ENCODE data around the gene IL1RN. TPM values are rescaled to one million over a fixed set of nuclear protein-coding genes. Genes with fewer than 3 reads are reported as not detected.

The IL1RN gene
- total RNA-seq, 1 donor, result not detected

GRCh38 chr2:113131352-113132185 is 4.2 kb downstream of the IL1RN start:
- Histone ChIP-seq H4K20me1 (ENCODE audit: insufficient read depth, low read length) (no peaks in the 10 kb centered on the region), H3K27me3 (ENCODE audit: insufficient read depth, low read length) (peaks cover 9% of the 10 kb centered on the region), H2AFZ (ENCODE audit: low read length) (no peak overlapping the region), H3K9me3 (ENCODE audit: low read depth, low read length) (no peaks in the 10 kb centered on the region), H3K27ac (ENCODE audit: low read depth, low read length) (no peak overlapping the region), H3K79me2 (ENCODE audit: insufficient read depth, low read length) (no peaks in the 10 kb centered on the region), H3K36me3 (ENCODE audit: insufficient read depth, low read length) (no peaks in the 10 kb centered on the region), H3K4me2 (ENCODE audit: insufficient read depth, low read length) (no peak overlapping the region), H3K4me3 (ENCODE audit: insufficient read depth, low read length) (no peak overlapping the region), H3K4me1 (ENCODE audit: insufficient read depth, low read length) (no peaks in the 10 kb centered on the region)
- no peak for DNase-seq (ENCODE audit: insufficient read length, low spot score, missing footprints)
- no peak for TF ChIP-seq CTCF (IDR thresholded peaks at IDR 0.05; ENCODE audit: extremely low read depth, low read depth, low read length)

- H3K79me2 ChIP-seq (ENCODE audit: insufficient read depth, low read length), result no peaks in the 10 kb centered on the region
- no peak overlapping the region for H3K4me2 ChIP-seq (ENCODE audit: insufficient read depth, low read length)
- no peak overlapping the region for H3K4me3 ChIP-seq (ENCODE audit: insufficient read depth, low read length)
- H2AFZ ChIP-seq (ENCODE audit: low read length), result no peak overlapping the region
- H3K27ac ChIP-seq (ENCODE audit: low read depth, low read length), result no peak overlapping the region
- H3K36me3 ChIP-seq (ENCODE audit: insufficient read depth, low read length), result no peaks in the 10 kb centered on the region
- H4K20me1 ChIP-seq (ENCODE audit: insufficient read depth, low read length), result no peaks in the 10 kb centered on the region
- no peak for TF ChIP-seq CTCF (IDR thresholded peaks at IDR 0.05; ENCODE audit: extremely low read depth, low read depth, low read length)
- no peaks in the 10 kb centered on the region for H3K9me3 ChIP-seq (ENCODE audit: low read depth, low read length)
- no peaks in the 10 kb centered on the region for H3K4me1 ChIP-seq (ENCODE audit: insufficient read depth, low read length)
- peaks cover 5% of the 10 kb centered on the region for H3K27me3 ChIP-seq (ENCODE audit: insufficient read depth, low read length)
- no peak for DNase-seq (ENCODE audit: insufficient read length, low spot score, missing footprints)
These were observed 5.1 kb downstream of the IL1RN start for GRCh38 chr2:113132414-113133021.

- Histone ChIP-seq H3K79me2 (ENCODE audit: insufficient read depth, low read length) (no peaks in the 10 kb centered on the region), H2AFZ (ENCODE audit: low read length) (no peak overlapping the region), H3K36me3 (ENCODE audit: insufficient read depth, low read length) (no peaks in the 10 kb centered on the region), H3K4me2 (ENCODE audit: insufficient read depth, low read length) (no peak overlapping the region), H3K4me1 (ENCODE audit: insufficient read depth, low read length) (no peaks in the 10 kb centered on the region), H3K27me3 (ENCODE audit: insufficient read depth, low read length) (peaks cover 7% of the 10 kb centered on the region), H3K27ac (ENCODE audit: low read depth, low read length) (no peak overlapping the region), H4K20me1 (ENCODE audit: insufficient read depth, low read length) (no peaks in the 10 kb centered on the region), H3K4me3 (ENCODE audit: insufficient read depth, low read length) (no peak overlapping the region), H3K9me3 (ENCODE audit: low read depth, low read length) (no peaks in the 10 kb centered on the region)
- no peak for TF ChIP-seq CTCF (IDR thresholded peaks at IDR 0.05; ENCODE audit: extremely low read depth, low read depth, low read length)
- DNase-seq (ENCODE audit: insufficient read length, low spot score, missing footprints), result peak; percentile 35
These were observed 6.6 kb downstream of the IL1RN start for GRCh38 chr2:113133704-113134598.
